SH-SY5Y (cell line): Measurements from ENCODE around the gene RAB5IF.

ENCODE experiments used
- GATA2 ChIP-seq: IDR thresholded peaks from 2 replicates; pipeline ENCODE4 v1.6.1; 2011; ENCODE audit warnings: mild to moderate bottlenecking, low read depth, low read length
- GATA3 ChIP-seq: IDR thresholded peaks from 2 replicates; pipeline ENCODE4 v1.6.1; 2011; ENCODE audit warnings: low read depth, mild to moderate bottlenecking, low read length, moderate library complexity

- no peak for TF ChIP-seq GATA2
- TF ChIP-seq GATA3 = no peak
Measured at GRCh38 chr20:36601540-36601939, 4.0 kb upstream of the RAB5IF start.
